ENCODE measurements around the gene KRT83. TPM values are rescaled to one million over a fixed set of nuclear protein-coding genes. Genes with fewer than 3 reads are reported as not detected.

The KRT83 gene
- total RNA-seq, 1 donor from 2014 or later = not detected

DNA sequence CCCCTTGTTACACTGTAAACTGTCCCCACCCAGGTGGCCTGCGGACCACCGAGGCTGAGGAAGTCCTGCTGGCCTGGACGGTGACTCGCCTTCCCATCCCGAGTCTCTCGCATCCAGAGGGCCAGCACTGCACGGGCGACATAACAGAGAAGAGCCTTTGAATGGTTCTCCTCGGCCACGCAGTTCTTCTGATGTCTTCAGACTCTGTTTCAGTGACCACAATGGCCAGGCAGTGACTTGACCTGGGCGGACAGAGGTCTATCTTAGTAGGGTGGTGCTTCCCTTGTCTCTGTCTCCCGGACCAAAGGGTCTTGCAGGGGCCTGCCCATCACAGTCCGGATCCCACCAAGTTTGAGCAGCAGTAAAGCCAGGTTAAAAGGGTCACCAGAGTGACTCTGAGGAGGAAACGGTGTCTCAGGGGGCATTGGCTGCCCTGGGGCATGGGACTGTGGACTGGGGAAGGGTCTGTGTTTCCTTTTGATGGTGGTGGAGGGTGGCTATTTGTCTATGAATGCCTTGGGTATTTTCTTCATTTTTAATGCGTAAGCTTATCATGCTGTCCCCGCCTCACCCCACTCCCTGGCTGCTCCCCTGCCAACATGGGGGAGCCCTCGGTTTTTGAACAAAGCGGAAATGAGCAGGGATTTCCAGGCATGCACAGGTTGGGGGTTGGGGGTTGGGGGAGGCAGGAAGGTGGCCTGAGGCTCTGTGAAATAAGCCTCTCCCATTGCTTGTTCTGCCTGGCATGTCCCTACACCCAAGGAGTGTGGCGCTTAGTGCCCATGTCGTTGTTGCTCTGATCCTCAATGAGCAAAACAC, 35.8 kb upstream of the KRT83 start:
- no peak for DNase-seq (ENCODE audit: low read depth)
- FAIRE-seq = no peak
- TF ChIP-seq, protein P1, sequence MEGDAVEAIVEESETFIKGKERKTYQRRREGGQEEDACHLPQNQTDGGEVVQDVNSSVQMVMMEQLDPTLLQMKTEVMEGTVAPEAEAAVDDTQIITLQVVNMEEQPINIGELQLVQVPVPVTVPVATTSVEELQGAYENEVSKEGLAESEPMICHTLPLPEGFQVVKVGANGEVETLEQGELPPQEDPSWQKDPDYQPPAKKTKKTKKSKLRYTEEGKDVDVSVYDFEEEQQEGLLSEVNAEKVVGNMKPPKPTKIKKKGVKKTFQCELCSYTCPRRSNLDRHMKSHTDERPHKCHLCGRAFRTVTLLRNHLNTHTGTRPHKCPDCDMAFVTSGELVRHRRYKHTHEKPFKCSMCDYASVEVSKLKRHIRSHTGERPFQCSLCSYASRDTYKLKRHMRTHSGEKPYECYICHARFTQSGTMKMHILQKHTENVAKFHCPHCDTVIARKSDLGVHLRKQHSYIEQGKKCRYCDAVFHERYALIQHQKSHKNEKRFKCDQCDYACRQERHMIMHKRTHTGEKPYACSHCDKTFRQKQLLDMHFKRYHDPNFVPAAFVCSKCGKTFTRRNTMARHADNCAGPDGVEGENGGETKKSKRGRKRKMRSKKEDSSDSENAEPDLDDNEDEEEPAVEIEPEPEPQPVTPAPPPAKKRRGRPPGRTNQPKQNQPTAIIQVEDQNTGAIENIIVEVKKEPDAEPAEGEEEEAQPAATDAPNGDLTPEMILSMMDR (IDR thresholded peaks at IDR 0.05; ENCODE audit: insufficient read depth, low read length, severe bottlenecking) = no peak
- H3K36me3 ChIP-seq (ENCODE audit: control insufficient read depth, insufficient read depth, low read length) = no peaks in the 10 kb centered on the region
- peaks cover 2% of the 10 kb centered on the region for H3K27me3 ChIP-seq (ENCODE audit: control insufficient read depth, insufficient read depth, low read length)
- H3K4me3 ChIP-seq (ENCODE audit: low read depth, low read length) = no peak overlapping the region

DNA sequence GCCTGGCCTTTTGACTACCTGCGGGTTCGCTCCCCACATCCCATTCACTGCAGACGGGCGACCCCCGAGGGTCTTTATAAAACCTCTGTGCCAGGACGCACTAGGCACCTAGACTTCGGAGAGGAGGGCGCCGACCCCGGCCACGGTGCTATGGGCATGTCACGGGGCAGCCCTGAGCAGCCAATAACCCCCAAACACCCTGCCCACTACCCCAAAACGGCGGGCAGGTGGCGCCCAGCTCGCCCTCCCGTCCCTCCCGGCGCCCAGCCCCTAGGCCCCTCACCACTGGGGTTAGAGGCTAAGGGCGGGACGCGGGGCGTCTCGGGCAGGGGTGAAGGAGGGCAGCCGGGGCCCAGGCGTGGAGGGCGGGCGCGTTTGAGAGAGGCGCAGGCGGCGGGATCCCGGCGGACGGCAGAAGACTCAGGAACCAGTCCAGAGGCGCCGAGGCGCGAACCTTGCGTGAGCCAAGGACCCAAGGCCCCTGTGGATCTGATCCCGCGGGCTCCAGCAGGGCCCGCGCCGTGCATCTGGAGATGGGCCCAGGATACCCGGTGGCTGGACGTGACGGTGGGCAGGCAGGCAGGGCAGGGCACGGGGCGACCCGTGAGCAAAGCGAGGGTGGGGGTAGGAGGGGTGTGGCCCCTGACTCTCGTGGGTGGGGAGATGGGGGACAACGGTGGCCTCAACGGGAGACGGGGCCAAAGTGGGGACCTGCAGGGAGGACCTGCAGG, 35.0 kb upstream of the KRT83 start:
- FAIRE-seq = no peak
- no peak overlapping the region for H3K4me3 ChIP-seq (ENCODE audit: low read depth, low read length)
- H3K27me3 ChIP-seq (ENCODE audit: control insufficient read depth, insufficient read depth, low read length) = peaks cover 4% of the 10 kb centered on the region
- TF ChIP-seq, protein P1 (IDR thresholded peaks at IDR 0.05; ENCODE audit: insufficient read depth, low read length, severe bottlenecking) = no peak
- H3K36me3 ChIP-seq (ENCODE audit: control insufficient read depth, insufficient read depth, low read length) = no peaks in the 10 kb centered on the region
- DNase-seq (ENCODE audit: low read depth) = no peak

DNA sequence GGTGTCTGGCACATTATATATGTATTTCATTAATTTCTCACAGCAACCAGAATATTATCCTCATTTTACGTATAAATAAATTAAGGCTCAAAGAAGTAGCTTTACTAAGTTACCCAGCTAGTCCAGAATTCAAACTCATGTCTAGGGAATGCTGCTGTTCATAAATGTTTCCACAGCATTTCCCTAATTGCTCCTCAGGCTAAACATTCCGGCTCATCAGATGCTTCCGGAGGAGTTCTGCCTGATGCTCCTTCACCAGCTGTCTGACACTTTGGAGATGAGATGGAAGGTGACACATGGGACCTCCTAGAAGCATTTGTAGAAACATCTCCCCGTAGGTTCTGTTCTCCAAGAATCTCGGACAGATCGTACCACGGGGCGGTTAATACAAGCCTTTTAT, 34.0 kb upstream of the KRT83 start:
- DNase-seq (ENCODE audit: low read depth) (no peak), FAIRE-seq (no peak)
- TF ChIP-seq, protein P1 (IDR thresholded peaks at IDR 0.05; ENCODE audit: insufficient read depth, low read length, severe bottlenecking) = no peak
- peaks cover 4% of the 10 kb centered on the region for H3K27me3 ChIP-seq (ENCODE audit: control insufficient read depth, insufficient read depth, low read length)
- H3K4me3 ChIP-seq (ENCODE audit: low read depth, low read length) = no peak overlapping the region
- no peaks in the 10 kb centered on the region for H3K36me3 ChIP-seq (ENCODE audit: control insufficient read depth, insufficient read depth, low read length)

DNA sequence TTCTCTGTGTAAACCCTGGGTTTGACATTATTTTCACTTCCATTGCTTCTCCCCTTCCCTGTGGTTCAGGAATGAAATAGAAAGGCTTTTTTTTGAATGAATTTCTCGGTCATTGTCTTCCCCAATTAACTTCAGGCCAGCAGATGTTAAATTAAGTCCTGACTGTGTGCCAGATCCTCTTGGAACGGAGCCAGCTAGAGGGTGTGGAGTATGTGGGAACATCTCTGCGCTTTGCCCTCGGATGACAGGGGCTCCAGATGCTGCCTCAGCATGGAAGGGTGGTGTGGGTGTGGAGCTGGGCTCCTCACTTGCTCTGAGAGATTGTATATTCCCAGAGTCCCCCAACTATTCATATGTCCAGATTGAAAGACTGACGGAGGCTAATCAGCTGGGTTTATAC, 33.0 kb upstream of the KRT83 start:
- FAIRE-seq (no peak), DNase-seq (ENCODE audit: low read depth) (no peak)
- Histone ChIP-seq H3K4me3 (ENCODE audit: low read depth, low read length) (no peak overlapping the region), H3K36me3 (ENCODE audit: control insufficient read depth, insufficient read depth, low read length) (no peaks in the 10 kb centered on the region), H3K27me3 (ENCODE audit: control insufficient read depth, insufficient read depth, low read length) (peaks cover 4% of the 10 kb centered on the region)
- TF ChIP-seq, protein P1 (IDR thresholded peaks at IDR 0.05; ENCODE audit: insufficient read depth, low read length, severe bottlenecking) = no peak

DNA sequence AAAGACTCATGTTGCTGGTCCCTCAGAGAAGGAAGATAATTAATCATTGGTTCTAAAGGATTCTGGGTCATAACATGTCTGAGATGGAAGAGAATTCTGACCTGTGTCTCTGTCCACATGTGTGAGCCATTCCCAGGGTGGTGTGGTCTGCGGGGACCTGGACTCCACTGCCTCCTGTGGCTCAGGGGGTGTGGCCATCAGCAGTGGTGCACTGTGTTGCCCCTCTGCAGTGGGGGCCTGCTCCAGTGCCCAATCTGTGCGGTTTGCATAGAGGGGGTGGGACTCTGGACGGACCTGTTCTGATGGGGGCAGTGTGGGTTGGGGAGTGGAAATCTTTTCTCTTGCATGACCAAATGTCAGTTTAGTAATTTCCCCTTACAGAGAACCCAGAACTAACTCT, 32.6 kb upstream of the KRT83 start:
- FAIRE-seq = no peak
- TF ChIP-seq, protein P1 (IDR thresholded peaks at IDR 0.05; ENCODE audit: insufficient read depth, low read length, severe bottlenecking) = no peak
- H3K27me3 ChIP-seq (ENCODE audit: control insufficient read depth, insufficient read depth, low read length) = peaks cover 4% of the 10 kb centered on the region
- DNase-seq (ENCODE audit: low read depth) = no peak
- H3K36me3 ChIP-seq (ENCODE audit: control insufficient read depth, insufficient read depth, low read length) = no peaks in the 10 kb centered on the region
- H3K4me3 ChIP-seq (ENCODE audit: low read depth, low read length) = no peak overlapping the region

Data from bronchial epithelial cell (primary cell).